GM12892 (cell line): ENCODE data around the gene TAF9B.

Source experiments
- POLR2A ChIP-seq: IDR thresholded peaks from 2 replicates; pipeline ENCODE4 v1.6.1; 2011; ENCODE audit warnings: low read depth, low read length, control low read depth
- POLR2AphosphoS5 ChIP-seq: IDR thresholded peaks from 2 replicates; pipeline ENCODE4 v1.6.1; 2011; ENCODE audit warnings: low read depth, low read length, control low read depth
- TAF1 ChIP-seq: IDR thresholded peaks from 2 replicates; pipeline ENCODE4 v1.6.1; 2011; ENCODE audit warnings: low read depth, mild to moderate bottlenecking, control low read depth, low read length, borderline replicate concordance

GRCh38 chrX:78139160-78140123 lies at the start of gene TAF9B:
- peak; percentile 60; the same call in 1 of the 2 replicates for TF ChIP-seq POLR2A
- 0 out of 2 replicates have a peak, but pooled peaks have one; percentile 21 for TF ChIP-seq POLR2AphosphoS5
- TF ChIP-seq TAF1, result peak; percentile 68
